ENCODE data around the gene CMTM4.
"Not testable (repeated sequence)": the region's sequence is repeated elsewhere in the genome, so short reads cannot be mapped to it uniquely, and the experiment has no call there.

Gene CMTM4

GRCh38 chr16:66668777-66669444 lies 27.6 kb downstream of the CMTM4 start:
- DNase-seq = no peak

- DNase-seq = no peak
Observed at GRCh38 chr16:66667944-66668343, 28.6 kb downstream of the CMTM4 start.

GRCh38 chr16:66662445-66663194 lies 33.9 kb downstream of the CMTM4 start:
- no peak for DNase-seq

GRCh38 chr16:66661671-66662346 lies 34.7 kb downstream of the CMTM4 start:
- not testable (repeated sequence) for DNase-seq

- DNase-seq = no peak
Observed at GRCh38 chr16:66661210-66661560, 35.4 kb downstream of the CMTM4 start.

- no peak for DNase-seq
Observed at GRCh38 chr16:66660422-66661209, 35.9 kb downstream of the CMTM4 start.

- DNase-seq = no peak
Observed at GRCh38 chr16:66658860-66659190, 37.7 kb downstream of the CMTM4 start.

GRCh38 chr16:66658143-66658859 lies 38.2 kb downstream of the CMTM4 start:
- DNase-seq = no peak

GRCh38 chr16:66656547-66656946 lies 40.0 kb downstream of the CMTM4 start:
- DNase-seq = no peak

GRCh38 chr16:66653581-66654350 lies 42.8 kb downstream of the CMTM4 start:
- DNase-seq = no peak

GRCh38 chr16:66652661-66653360 lies 43.7 kb downstream of the CMTM4 start:
- DNase-seq = no peak

- no peak for DNase-seq
Observed at GRCh38 chr16:66651965-66652364, 44.6 kb downstream of the CMTM4 start.

- no peak for DNase-seq
Observed at GRCh38 chr16:66651474-66651765, 45.1 kb downstream of the CMTM4 start.

- DNase-seq = peak; percentile 76
Observed at GRCh38 chr16:66650707-66651473, 45.7 kb downstream of the CMTM4 start.

- no peak for DNase-seq
Observed at GRCh38 chr16:66649636-66650205, 46.8 kb downstream of the CMTM4 start.

- DNase-seq = no peak
Observed at GRCh38 chr16:66649167-66649566, 47.4 kb downstream of the CMTM4 start.

GRCh38 chr16:66647866-66648265 lies 48.7 kb downstream of the CMTM4 start:
- no peak for DNase-seq

GRCh38 chr16:66641387-66641786 lies 55.2 kb downstream of the CMTM4 start:
- no peak for DNase-seq

GRCh38 chr16:66640724-66641314 lies 55.7 kb downstream of the CMTM4 start:
- DNase-seq = no peak

Measured in activated naive CD4-positive, alpha-beta T cell treated with Interleukin-2 at 50 U/mL for 16 hours (primary cell).